Anterior cingulate cortex (tissue), 58 donors: Measurements from ENCODE around the gene LAT.
"Not testable (repeated sequence)": the region's sequence is repeated elsewhere in the genome, so short reads cannot be mapped to it uniquely, and the experiment has no call there.

Experiments used
- DNase-seq, 58 donors: peaks; one replicate each; lab custom pipeline; 2025; lab: John Stamatoyannopoulos, UW

The LAT gene, protein sequence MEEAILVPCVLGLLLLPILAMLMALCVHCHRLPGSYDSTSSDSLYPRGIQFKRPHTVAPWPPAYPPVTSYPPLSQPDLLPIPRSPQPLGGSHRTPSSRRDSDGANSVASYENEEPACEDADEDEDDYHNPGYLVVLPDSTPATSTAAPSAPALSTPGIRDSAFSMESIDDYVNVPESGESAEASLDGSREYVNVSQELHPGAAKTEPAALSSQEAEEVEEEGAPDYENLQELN

DNA sequence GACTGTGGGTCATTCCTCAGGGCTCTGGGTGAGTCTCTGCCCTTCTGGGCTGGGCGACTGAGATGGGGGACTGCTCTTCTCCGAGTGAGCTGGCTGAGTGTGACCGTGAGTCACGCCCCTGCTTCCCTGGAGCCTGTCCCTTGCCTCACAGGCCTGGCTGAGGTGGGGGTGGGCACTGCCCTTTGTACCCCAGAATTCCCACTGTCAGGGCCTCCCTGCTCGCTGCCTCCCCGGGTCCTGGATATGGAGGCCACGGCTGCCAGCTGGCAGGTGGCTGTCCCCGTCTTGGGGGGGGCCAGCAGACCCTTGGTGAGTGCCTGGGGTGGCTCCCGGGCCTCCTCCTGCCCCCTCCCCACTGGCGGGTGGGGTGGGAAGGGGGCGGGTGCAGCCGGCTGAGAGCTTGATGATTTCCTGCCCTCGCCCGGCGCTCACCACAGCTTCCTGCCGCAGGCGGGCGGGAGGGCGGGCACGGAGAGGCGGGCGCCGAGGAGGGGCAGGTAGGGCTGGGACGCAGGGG, at the start of gene LAT:
Gene LAT, plus strand, starts transcription at position 434 of the 517 bp plus-strand sequence. CDS start 366 bp downstream, outside the sequence.
- DNase-seq: no peak

DNA sequence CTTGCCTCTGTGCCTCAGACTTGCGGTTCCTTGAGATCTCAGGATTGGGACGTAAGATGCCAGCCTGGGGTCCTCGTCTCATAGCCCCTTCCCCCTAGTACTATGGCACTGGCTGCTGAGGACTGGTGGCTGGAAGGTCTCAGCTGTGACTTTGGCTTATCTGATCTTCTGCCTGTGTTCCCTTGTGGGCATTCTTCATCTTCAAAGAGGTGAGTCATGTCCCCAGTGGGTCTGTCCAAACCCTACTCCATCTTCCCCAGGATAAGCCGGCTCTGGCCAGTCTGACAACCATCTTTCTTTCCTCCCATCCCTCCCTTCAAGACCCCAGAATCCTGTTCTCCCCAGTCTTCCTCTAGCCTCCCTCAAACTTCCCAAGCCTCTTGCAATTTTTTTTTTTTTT, 49.5 kb upstream of the LAT start:
- DNase-seq: no peak

DNA sequence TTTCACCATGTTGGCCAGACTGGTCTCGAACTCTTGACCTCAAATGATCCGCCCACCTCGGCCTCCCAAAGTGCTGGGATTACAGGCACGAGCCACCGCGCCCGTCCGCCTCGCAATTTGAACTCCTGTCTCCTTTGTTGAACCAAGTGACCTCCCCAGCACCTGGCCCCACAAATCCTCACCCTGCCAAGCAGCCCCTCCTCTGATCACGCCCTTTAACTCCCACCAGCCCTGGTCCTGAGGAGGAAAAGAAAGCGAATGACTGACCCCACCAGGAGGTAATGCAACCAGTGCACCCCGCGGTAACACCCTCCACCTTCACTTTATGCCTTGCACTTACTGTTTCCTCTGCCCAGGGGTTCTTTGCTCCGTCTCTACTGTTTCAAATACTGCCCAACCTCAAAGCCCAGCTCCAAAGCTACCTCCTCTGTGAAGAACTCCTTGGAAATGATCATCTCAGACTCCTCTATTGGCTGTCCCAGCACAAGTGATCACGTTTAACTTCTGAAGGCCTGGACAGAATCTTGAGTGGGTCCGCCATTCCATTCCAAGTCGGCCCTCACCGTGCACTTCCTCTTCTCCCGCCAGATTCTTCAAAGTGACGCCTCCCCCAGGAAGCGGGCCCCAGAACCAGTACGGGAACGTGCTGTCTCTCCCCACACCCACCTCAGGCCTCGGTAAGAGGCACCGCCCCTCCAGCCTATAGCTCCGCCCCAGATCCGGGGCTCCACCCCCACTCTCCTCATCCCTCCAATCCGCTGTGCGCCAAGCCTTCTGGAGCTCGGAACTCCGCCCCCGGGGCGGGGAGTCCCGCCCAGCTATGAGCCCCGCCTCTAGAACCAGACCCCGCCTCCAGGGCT, 48.7 kb upstream of the LAT start:
- DNase-seq: peak in 48 of 58 donors; percentile 1 to 62 (median 36)

DNA sequence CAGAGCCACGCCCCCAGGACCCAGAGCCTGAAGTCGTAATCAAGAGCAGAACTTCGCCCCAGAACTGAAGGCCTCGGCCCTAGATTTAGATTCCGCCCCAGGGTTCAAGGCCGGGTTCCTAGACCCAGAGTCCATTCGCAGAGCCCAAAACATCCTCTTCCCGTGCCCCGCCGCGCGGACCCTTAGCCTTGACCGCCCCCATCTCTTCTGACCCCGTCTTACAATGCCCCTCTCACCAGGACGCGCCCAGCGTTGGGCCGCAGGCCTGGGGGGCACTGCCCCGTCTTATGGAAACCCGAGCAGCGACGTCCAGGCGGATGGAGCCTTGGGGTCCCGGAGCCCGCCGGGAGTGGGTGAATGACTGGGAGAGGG, 48.1 kb upstream of the LAT start:
- no peak for DNase-seq

DNA sequence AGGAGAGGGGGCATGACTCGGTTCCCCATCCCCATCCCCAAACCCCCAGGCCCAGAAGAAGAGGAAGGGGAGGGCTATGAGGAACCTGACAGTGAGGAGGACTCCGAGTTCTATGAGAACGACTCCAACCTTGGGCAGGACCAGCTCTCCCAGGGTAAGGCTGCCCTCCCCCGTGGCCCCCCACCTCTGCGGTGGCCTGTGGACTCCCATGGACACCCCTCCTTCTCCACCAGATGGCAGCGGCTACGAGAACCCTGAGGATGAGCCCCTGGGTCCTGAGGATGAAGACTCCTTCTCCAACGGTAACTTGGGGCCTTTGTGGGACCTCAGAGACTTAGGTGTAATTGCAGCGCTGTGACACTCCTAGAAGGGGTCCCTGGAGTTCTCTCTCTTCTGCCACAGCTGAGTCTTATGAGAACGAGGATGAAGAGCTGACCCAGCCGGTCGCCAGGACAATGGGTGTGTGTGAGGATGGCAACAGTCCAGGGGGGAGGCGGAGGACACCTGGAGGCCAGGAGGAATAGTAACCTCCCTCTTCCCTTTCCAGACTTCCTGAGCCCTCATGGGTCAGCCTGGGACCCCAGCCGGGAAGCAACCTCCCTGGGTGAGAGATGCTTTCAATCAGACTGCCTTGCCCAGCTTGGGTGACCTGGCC, 47.5 kb upstream of the LAT start:
- DNase-seq: no peak

DNA sequence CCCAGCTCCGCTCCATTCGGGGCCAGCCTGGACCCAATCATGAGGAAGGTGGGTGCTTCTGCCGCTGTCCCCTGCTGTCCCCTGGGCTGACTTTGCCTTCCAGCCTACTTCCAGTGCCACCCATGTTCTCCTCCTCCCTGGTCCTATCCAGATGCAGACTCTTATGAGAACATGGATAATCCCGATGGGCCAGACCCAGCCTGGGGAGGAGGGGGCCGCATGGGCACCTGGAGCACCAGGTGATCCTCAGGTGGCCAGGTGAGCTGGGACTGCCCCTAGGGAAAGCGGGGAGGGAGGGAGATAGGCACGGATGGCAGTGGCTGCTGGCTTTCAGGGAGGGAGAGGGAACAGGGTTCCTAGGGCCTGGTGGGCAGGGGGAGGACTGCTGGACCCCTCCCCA, 46.1 kb upstream of the LAT start:
- no peak for DNase-seq

DNA sequence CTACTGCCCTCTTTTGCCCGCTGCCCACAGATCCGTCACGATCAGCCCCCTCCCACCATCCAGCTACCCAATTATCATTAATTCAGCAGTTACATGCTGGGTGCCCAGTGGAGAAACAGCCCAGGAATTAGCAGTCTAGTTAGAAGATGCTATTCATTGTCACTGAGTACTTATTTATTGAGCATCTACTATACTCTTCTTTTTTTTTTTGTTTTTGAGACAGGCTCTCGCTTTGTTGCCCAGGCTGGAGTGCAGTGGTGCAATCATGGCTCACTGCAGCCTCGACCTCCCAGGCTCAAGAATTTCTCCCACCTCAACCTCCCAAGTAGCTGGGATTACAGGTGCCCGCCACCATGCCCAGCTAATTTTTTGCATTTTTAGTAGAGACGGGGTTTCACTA, 45.0 kb upstream of the LAT start:
- not testable (repeated sequence) for DNase-seq

DNA sequence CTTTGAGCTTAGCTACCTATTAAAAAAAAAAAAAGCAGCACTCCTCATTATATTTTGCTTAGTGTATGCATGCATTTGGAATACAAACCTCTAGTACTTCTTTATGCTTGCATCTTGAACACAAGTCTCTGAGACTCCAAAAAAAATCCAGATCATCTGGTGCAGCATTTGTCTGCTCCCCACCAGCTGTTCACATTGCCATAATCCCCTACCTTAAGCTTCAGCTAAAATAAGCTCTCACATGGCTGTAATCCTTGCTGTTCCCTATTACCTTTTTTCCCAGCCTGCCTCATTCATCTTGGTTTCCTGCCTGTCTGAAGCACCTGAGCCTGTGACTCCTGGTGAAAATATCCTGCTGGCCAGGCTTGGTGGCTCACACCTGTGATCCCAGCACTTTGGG, 41.6 kb upstream of the LAT start:
- DNase-seq: peak in 1 of 58 donors; percentile 1

DNA sequence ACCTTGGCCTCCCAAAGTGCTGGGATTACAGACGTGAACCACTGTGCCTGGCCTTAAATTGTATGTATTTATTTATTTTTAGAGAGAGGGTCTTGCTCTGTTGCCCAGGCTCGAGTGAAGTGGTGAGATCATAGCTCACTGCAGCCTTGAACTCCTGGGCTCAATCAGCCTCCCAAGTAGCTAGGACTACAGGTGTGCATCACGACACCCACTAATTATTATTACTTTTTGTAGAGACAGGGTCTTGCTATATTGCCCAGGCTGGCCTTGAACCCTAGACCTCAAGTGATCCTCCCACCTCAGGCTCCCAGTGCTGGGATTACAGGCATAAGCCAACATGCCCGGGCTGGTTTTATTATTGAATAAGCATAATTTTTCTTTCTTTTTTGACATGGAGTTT, 38.2 kb upstream of the LAT start:
- DNase-seq: no peak

DNA sequence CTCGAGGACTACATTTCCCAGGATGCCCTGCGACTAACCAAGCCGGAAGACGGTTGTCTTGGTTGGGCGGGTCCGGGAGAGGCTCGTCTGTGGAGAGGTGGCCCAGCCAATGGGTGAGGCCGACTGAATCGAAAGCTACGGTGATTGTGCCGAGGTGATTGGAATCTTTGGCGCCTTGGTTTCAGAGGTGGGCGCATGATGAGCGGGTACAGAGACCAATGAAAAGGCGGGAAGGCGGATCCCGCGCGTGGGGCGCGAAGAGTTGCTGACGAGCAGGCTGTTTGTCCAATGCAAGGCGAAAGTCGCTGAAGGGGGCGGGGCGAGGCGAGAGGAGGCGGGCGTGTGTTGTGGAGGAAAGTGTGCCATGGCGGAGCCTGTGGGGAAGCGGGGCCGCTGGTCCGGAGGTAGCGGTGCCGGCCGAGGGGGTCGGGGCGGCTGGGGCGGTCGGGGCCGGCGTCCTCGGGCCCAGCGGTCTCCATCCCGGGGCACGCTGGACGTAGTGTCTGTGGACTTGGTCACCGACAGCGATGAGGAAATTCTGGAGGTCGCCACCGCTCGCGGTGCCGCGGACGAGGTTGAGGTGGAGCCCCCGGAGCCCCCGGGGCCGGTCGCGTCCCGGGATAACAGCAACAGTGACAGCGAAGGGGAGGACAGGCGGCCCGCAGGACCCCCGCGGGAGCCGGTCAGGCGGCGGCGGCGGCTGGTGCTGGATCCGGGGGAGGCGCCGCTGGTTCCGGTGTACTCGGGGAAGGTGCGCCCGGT, 34.0 kb upstream of the LAT start, which contains the start of gene NFATC2IP:
Gene NFATC2IP, plus strand, starts transcription at position 290 of the 762 bp plus-strand sequence. Its CDS starts 75 bp downstream, at position 365.
- DNase-seq: peak; percentile 91 to 100 (median 100)

DNA sequence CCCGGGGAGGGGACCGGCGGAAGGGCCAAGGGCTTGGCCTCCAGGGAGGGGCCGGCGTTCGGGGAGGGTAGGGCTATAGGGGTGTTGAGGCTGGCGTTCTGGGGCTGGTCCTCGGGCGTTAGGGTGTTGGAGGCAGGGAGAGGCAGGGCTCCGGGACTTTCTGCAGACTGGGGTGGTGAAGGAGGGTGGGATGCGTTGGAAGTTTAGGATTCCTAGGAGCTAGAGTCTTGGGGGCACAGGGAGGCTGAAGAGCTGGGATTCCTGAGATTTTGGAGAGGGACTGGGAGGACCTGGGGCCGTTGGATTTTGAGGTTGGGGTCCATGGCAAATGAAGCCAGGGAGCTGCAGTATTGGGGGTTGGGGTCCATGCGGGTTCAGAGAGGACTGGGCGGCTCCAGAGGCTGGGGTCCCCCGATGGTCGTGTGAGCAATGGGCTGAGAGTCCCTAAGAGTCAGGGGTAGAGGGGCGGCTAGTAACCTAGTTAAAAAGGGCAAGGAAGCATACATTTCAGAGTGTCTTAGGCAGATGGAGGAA, 33.4 kb upstream of the LAT start:
- DNase-seq: peak in 6 of 58 donors; percentile 8 to 44 (median 27)

DNA sequence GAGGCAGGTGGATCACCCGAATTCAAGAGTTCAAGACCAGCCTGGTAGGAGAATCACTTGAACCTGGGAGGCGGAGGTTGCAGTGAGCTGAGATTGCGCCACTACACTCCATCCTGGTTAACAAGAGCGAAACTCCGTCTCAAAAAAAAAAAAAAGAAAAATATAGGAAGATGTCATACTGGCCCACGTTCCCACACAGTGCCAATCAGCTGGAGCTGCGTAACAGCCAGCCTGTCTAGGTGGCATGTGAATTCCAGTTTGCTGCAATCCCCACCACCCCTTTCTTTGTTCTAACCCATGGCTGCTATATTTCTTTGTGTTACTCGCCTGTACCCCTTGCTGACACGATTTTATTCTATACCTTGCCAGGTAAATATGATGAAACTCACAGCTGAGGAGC, 26.6 kb upstream of the LAT start:
- no peak for DNase-seq

DNA sequence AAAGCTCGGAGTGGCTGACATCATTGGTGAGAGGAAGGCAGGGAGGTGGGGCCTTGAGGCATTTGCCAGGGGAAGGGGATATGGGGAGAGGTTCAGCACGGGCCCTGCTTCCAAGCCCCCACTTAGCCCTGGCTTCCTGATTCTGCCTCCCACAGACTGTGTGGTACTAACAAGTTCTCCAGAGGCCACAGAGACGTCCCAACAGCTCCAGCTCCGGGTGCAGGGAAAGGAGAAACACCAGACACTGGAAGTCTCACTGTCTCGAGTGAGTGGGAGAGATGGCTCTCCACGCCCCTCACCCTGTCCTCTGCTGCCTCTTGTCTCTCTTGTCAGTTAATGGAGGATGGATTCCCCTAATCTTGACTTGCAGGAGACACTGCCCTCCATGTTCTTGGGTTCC, 26.0 kb upstream of the LAT start:
- DNase-seq: no peak

DNA sequence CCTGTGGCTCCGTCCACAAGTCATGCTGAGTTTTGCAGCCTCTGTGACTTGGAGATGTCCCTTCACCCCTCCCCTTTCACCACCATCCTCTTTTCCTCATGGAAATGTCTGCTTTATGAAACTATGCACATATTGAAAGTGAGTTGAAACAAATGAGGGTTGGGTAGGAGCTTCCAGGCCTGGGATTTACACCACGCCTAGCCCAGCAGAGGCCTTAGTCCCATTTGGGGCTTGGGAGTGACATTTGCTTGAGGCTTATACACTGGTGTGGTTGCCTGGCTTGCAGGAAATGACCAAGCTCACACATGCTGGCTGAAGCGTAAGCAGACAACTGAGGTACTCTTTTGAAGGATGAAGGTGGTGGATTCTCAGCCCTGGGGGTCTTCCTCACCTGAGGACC, 20.8 kb upstream of the LAT start:
- DNase-seq: no peak

DNA sequence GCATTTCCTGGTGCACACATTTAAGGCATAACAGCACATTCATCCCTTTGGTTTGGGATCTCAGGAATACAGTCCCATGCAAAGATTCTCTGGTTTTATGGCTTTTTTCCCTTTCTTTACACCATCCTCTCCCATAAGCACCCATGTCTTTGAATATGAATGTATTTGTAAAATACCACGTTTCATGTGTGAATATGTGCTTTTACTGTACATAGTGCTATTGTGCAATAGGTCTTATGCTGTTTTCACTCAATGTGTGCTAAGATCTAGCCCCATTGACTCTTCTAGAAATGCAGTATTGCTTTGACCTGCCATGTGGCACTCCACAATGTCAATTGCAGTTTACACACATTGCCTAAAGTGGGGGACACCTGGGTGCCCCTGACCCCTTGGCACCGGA, 20.4 kb upstream of the LAT start:
- no peak for DNase-seq

DNA sequence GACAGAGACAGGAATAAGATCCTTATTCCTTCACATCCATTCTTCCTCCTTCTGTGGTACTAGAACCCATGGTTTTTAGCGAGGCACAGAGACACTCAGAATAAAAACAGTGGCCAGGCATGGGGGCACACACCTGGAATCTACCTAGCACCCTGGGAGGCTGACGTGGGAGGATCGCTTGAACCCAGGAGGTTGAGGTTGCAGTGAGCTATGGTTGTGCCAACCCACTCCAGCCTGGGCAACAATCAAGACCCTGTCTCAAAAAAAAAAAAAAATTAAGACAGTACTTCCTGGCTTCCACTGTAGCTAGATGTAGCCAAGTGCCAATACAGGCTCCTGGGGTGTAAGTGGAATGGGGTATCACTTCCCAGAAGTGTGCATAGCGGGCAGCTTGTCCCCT, 17.7 kb upstream of the LAT start:
- no peak for DNase-seq

DNA sequence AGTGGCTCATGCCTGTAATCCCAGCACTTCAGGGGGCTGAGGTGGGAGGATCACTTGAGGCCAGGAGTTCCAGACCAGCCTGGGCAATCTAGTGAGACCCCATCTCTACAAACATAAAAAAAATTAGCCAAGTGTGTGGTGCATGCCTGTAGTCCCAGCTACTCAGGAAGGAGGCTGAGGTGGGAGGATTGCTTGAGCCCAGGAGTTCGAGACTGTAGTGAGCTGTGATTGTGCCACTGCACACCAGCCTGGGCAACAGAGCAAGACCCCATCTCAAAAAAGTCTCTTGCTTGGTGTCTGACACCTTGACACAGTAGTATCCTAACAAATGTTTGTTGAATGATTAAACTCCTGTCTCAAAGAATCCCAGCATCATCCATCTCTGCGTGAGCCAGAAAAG, 15.2 kb upstream of the LAT start:
- not testable (repeated sequence) for DNase-seq

DNA sequence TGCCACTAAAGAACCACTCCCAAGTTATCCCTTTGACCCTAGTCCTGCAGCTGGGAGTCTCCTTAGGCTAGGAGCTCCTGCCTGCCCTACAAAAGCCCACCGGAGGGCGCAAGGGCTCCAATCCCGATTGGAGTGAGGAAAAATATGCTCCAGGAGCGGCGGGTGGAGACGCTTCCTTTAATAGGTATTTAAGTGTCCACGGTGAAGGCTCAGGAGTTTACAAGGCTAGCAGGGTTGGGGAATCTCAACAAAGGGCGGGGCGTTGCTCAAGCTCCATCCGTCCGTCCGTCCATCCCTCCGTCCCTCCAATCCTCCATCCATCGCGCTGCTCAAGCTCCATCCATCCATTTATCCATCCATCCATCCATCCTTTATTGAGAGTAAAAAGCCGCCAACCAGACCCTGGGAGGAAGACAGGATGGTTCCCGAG, 10.8 kb upstream of the LAT start:
- peak in 47 of 58 donors; percentile 27 to 77 (median 48) for DNase-seq

DNA sequence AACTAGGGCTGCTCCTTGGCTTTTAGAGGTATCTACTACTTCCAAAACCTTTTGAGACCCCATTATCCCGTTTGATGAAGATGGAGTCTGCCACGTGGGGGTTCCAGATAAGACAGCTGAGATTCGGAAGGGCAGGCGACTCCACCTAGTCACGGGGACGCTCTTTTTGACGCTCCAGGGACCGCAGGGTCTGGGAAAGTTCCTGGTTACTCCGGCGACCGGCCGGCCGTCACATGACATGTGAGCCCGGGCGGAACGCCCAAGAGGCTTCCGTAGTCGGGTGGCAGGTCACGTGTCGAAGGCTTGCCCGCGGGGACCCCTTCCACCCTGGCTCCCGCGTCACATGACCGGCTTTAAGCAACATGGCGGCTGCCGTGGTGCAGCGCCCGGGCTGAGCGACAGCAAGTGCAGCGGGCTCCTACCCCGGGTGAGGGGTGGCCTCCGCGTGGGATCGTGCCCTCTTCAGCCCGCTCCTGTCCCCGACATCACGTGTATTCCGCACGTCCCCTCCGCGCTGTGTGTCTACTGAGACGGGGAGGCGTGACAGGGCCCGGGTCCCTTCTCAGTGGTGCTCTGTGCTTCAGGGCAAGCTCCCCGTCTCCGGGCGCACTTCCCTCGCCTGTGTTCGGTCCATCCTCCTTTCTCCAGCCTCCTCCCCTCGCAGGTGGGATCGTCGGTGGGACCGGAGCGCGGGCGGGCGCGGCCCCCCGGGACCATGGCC, 10.3 kb upstream of the LAT start, which contains the start of gene SPNS1:
Gene SPNS1, plus strand, starts transcription at position 342 of the 721 bp plus-strand sequence. Its CDS starts 374 bp downstream, at position 716.
- peak; percentile 76 to 100 (median 96) for DNase-seq
